H9 (cell line): ENCODE results near the gene RRP15. TPM values are rescaled to one million over a fixed set of nuclear protein-coding genes. Genes with fewer than 3 reads are reported as not detected.

Source experiments
- DNase-seq: peaks from one replicate; pipeline ENCODE4 v3.0.0-alpha.2; 2017
- H2AFZ ChIP-seq: one replicate; pipeline ENCODE4 v1.6.1; 2013; ENCODE audit warnings: mild to moderate bottlenecking, low read length, control low read depth, moderate library complexity
- H2AK5ac ChIP-seq: 2 replicates; pipeline ENCODE4 v1.6.1; 2013; ENCODE audit warnings: low read length, control low read depth, mixed read lengths; ENCODE audit not compliant: insufficient read length
- H2BK120ac ChIP-seq: one replicate; pipeline ENCODE4 v1.6.1; 2013; ENCODE audit warnings: low read depth, mild to moderate bottlenecking, low read length, control low read depth, inconsistent platforms; ENCODE audit not compliant: poor library complexity, severe bottlenecking
- H2BK12ac ChIP-seq: 2 replicates; pipeline ENCODE4 v1.6.1; 2013; ENCODE audit warnings: low read length, control low read depth, mixed read lengths, low read depth; ENCODE audit not compliant: insufficient read length
- H2BK15ac ChIP-seq: 2 replicates; pipeline ENCODE4 v1.6.1; 2013; ENCODE audit warnings: low read depth, low read length, control low read depth
- H2BK20ac ChIP-seq: one replicate; pipeline ENCODE4 v1.6.1; 2013; ENCODE audit warnings: low read depth, mild to moderate bottlenecking, low read length, control low read depth, inconsistent platforms; ENCODE audit not compliant: poor library complexity, severe bottlenecking
- H2BK5ac ChIP-seq: 2 replicates; pipeline ENCODE4 v1.6.1; 2013; ENCODE audit warnings: low read length, control low read depth, mixed read lengths; ENCODE audit not compliant: insufficient read length
- H3K14ac ChIP-seq: 2 replicates; pipeline ENCODE4 v1.6.1; 2013; ENCODE audit warnings: low read length, control low read depth; ENCODE audit not compliant: insufficient read depth
- H3K18ac ChIP-seq: 2 replicates; pipeline ENCODE4 v1.6.1; 2013; ENCODE audit warnings: low read depth, mild to moderate bottlenecking, mixed read lengths, low read length, control low read depth; ENCODE audit not compliant: insufficient read length
- H3K23ac ChIP-seq: 2 replicates; pipeline ENCODE4 v1.6.1; 2013; ENCODE audit warnings: low read length, control low read depth, mixed read lengths, low read depth; ENCODE audit not compliant: insufficient read length
- H3K23me2 ChIP-seq: 2 replicates; pipeline ENCODE4 v1.6.1; 2013; ENCODE audit warnings: low read depth, mild to moderate bottlenecking, mixed read lengths, low read length, control low read depth; ENCODE audit not compliant: insufficient read length, poor library complexity, severe bottlenecking
- H3K27ac ChIP-seq: 2 replicates; pipeline ENCODE4 v1.5.1; 2013; ENCODE audit warnings: low read length, control low read depth, mixed read lengths, low read depth; ENCODE audit not compliant: insufficient read length
- H3K27me3 ChIP-seq: 2 replicates; pipeline ENCODE4 v1.6.1; 2013; ENCODE audit warnings: low read length, control low read depth, inconsistent platforms; ENCODE audit not compliant: insufficient read depth
- H3K4ac ChIP-seq: 2 replicates; pipeline ENCODE4 v1.6.1; 2013; ENCODE audit warnings: low read depth, mild to moderate bottlenecking, control low read depth, inconsistent platforms, low read length, moderate library complexity
- H3K4me1 ChIP-seq: 2 replicates; pipeline ENCODE4 v1.6.1; 2013; ENCODE audit warnings: low read length, control low read depth, inconsistent platforms; ENCODE audit not compliant: insufficient read depth
- H3K4me2 ChIP-seq: 2 replicates; pipeline ENCODE4 v1.6.1; 2013; ENCODE audit warnings: low read length, control low read depth, mixed read lengths; ENCODE audit not compliant: insufficient read length, insufficient read depth
- H3K56ac ChIP-seq: 2 replicates; pipeline ENCODE4 v1.6.1; 2013; ENCODE audit warnings: low read depth, mild to moderate bottlenecking, mixed read lengths, low read length, control low read depth; ENCODE audit not compliant: insufficient read length
- H3K79me1 ChIP-seq: 2 replicates; pipeline ENCODE4 v1.6.1; 2013; ENCODE audit warnings: low read depth, mild to moderate bottlenecking, moderate library complexity, low read length, control low read depth, inconsistent platforms; ENCODE audit not compliant: insufficient read depth, poor library complexity, severe bottlenecking
- H3K79me2 ChIP-seq: 2 replicates; pipeline ENCODE4 v1.6.1; 2013; ENCODE audit warnings: low read length, control low read depth, inconsistent platforms; ENCODE audit not compliant: insufficient read depth
- H3K9ac ChIP-seq: 2 replicates; pipeline ENCODE4 v1.6.1; 2013; ENCODE audit warnings: low read length, control low read depth, mixed read lengths; ENCODE audit not compliant: insufficient read length; ENCODE audit errors: extremely low read depth
- H3K9me3 ChIP-seq: one replicate; pipeline ENCODE4 v1.6.1; 2013; ENCODE audit warnings: low read depth, low read length, inconsistent platforms; ENCODE audit not compliant: control insufficient read depth
- H3T11ph ChIP-seq: one replicate; pipeline ENCODE4 v1.6.1; 2013; ENCODE audit warnings: mild to moderate bottlenecking, low read length, control low read depth, inconsistent platforms
- H4K20me1 ChIP-seq: one replicate; pipeline ENCODE4 v1.6.1; 2013; ENCODE audit not compliant: control insufficient read depth, insufficient read length, insufficient read depth
- H4K5ac ChIP-seq: 2 replicates; pipeline ENCODE4 v1.6.1; 2013; ENCODE audit warnings: low read depth, mild to moderate bottlenecking, mixed read lengths, low read length, control low read depth; ENCODE audit not compliant: insufficient read length
- H4K8ac ChIP-seq: replicated peaks from 2 replicates; pipeline ENCODE4 v1.6.1; 2013; ENCODE audit warnings: low read length, control low read depth, mixed read lengths, low read depth; ENCODE audit not compliant: insufficient read length
- H4K91ac ChIP-seq: 2 replicates; pipeline ENCODE4 v1.6.1; 2013; ENCODE audit warnings: low read depth, mild to moderate bottlenecking, moderate library complexity, mixed read lengths, low read length, control low read depth; ENCODE audit not compliant: insufficient read length
- H3K27ac Mint-ChIP-seq, 3 experiments: 2 replicates in 2 of 3; 3 replicates in 1 of 3; pipeline ENCODE4 v1.8.0; 2020 to 2021; ENCODE audit warnings: mixed read lengths in 3 of 3, mild to moderate bottlenecking in 1 of 3, moderate library complexity in 1 of 3
- H3K27me3 Mint-ChIP-seq: 2 replicates; pipeline ENCODE4 v1.8.0; 2021; ENCODE audit warnings: low read depth, mild to moderate bottlenecking, moderate library complexity, mixed read lengths
- H3K36me3 Mint-ChIP-seq, 3 experiments: 2 replicates in 2 of 3; 3 replicates in 1 of 3; pipeline ENCODE4 v1.8.0; 2020 to 2021; ENCODE audit warnings: low read depth in 3 of 3, mixed read lengths in 3 of 3; ENCODE audit not compliant: insufficient read depth in 1 of 3
- H3K4me1 Mint-ChIP-seq, 2 experiments: 2 replicates each; pipeline ENCODE4 v1.8.0; 2020; ENCODE audit warnings: mixed read lengths in 2 of 2
- H3K4me3 Mint-ChIP-seq, 2 experiments: 2 replicates in 1 of 2; 3 replicates in 1 of 2; pipeline ENCODE4 v1.8.0; 2020 to 2021; ENCODE audit warnings: mild to moderate bottlenecking in 2 of 2, mixed read lengths in 2 of 2, moderate library complexity in 1 of 2
- H3K9me3 Mint-ChIP-seq, 2 experiments: 2 replicates in 1 of 2; 3 replicates in 1 of 2; pipeline ENCODE4 v1.8.0; 2020; ENCODE audit warnings: mild to moderate bottlenecking in 2 of 2, mixed read lengths in 2 of 2, moderate library complexity in 1 of 2
- WGBS: extraction: QIAGEN DNeasy Blood & Tissue Kit; methylation state at CpG from one replicate; pipeline ENCODE4 v1.1.7; 2013; ENCODE audit warnings: missing lambda C conversion rate, low lambda C conversion rate, mixed read lengths; ENCODE audit not compliant: insufficient read length; ENCODE audit errors: extremely low coverage; 5-methylcytosine and 5-hydroxymethylcytosine counted together
- total RNA-seq: library from RNA; stranded (reverse); gene quantifications from 2 replicates; pipeline ENCODE4 v1.2.1, GENCODE V29; 2021
- TF ChIP-seq, protein P1 (sequence below): fragments of 200-600 bp; sonication (generic); conservative IDR thresholded peaks from 3 replicates; pipeline ENCODE4 v1.8.0; 2021; ENCODE audit warnings: antibody characterized with exemption, mild to moderate bottlenecking

RRP15 gene
- total RNA-seq, 1 experiment from 2014 or later = 48.7 TPM

DNA sequence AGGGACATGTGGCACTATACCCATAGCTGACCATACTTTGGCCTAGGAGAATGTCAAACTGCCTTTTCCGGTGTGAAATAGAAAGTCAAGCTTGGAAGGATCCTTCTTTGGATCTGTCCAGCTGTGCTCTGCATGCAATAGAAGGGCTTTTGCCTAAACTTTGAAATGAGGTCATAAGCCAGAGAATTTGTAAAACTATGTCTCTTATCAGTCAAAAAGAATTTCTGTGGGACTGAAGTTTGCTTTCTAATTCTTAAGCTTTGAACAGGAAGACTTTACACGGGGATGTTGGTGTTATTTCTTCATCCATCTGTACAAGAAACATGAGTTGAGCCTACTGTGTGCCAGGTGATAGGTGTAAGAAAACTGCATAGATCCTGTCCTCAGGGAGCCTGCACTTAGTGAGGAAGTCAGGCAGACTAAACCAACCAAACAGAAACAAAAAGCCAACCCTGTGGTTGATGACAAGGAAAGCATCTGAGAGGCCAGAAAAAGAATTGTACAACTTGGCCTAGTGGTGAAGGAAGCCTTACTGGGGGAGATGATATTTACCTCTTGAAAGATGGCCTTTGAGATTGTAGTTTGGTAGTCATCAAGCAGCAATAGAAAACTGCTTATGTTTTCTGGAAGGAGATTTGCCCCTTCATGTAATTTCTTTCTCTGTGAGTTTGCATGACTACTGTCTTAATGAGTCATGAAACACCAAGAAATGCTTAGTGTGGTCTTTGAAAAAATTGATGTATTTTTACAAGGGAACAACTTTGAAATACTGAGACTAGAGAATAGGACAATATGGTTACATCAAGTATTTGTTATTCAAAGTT is 84.8 kb downstream of the RRP15 start:
- Mint-ChIP-seq H3K36me3 (no peaks in the 10 kb centered on the region), H3K27me3 (no peaks in the 10 kb centered on the region), H3K4me1 (peaks cover 5 to 6% of the 10 kb centered on the region in 2 experiments), H3K4me3 (no peak overlapping the region), H3K9me3 (no peaks in the 10 kb centered on the region), H3K27ac (no peak overlapping the region)
- no peak overlapping the region for H4K5ac ChIP-seq
- H4K20me1 ChIP-seq = no peaks in the 10 kb centered on the region
- no peak overlapping the region for H3K4ac ChIP-seq
- no peak overlapping the region for H4K8ac ChIP-seq
- H4K91ac ChIP-seq = no peak overlapping the region
- no peaks in the 10 kb centered on the region for H3K79me1 ChIP-seq
- no peak overlapping the region for H3K23ac ChIP-seq
- H3K14ac ChIP-seq = no peak overlapping the region
- H3K56ac ChIP-seq = no peak overlapping the region
- no peaks in the 10 kb centered on the region for H3K27me3 ChIP-seq
- no peak overlapping the region for H3K18ac ChIP-seq
- no peak overlapping the region for H3K9ac ChIP-seq
- no peak overlapping the region for H2BK120ac ChIP-seq
- WGBS = no CpG with 5 or more reads among the region's 2 CpGs
- no peak overlapping the region for H2BK15ac ChIP-seq
- H2BK5ac ChIP-seq = no peak overlapping the region
- no peak overlapping the region for H2BK20ac ChIP-seq
- H3K4me2 ChIP-seq = no peak overlapping the region
- no peaks in the 10 kb centered on the region for H3K4me1 ChIP-seq
- no peaks in the 10 kb centered on the region for H3K79me2 ChIP-seq
- no peaks in the 10 kb centered on the region for H3K23me2 ChIP-seq
- DNase-seq = no peak
- no peak overlapping the region for H2BK12ac ChIP-seq
- no peak overlapping the region for H3T11ph ChIP-seq
- H3K9me3 ChIP-seq = no peaks in the 10 kb centered on the region
- no peak overlapping the region for H3K27ac ChIP-seq
- no peak overlapping the region for H2AFZ ChIP-seq
- TF ChIP-seq, protein P1, sequence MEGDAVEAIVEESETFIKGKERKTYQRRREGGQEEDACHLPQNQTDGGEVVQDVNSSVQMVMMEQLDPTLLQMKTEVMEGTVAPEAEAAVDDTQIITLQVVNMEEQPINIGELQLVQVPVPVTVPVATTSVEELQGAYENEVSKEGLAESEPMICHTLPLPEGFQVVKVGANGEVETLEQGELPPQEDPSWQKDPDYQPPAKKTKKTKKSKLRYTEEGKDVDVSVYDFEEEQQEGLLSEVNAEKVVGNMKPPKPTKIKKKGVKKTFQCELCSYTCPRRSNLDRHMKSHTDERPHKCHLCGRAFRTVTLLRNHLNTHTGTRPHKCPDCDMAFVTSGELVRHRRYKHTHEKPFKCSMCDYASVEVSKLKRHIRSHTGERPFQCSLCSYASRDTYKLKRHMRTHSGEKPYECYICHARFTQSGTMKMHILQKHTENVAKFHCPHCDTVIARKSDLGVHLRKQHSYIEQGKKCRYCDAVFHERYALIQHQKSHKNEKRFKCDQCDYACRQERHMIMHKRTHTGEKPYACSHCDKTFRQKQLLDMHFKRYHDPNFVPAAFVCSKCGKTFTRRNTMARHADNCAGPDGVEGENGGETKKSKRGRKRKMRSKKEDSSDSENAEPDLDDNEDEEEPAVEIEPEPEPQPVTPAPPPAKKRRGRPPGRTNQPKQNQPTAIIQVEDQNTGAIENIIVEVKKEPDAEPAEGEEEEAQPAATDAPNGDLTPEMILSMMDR = no peak
- H2AK5ac ChIP-seq = no peak overlapping the region
